Parathyroid adenoma (tissue), 2 donors: ENCODE measurements around the gene SAC3D1.

Source experiments
- H2AFZ ChIP-seq: fragments of 300-600 bp; sonication (generic); one replicate; pipeline ENCODE4 v1.7.0; 2017; ENCODE audit warnings: antibody characterized with exemption, mild to moderate bottlenecking
- H3K27ac ChIP-seq: fragments of 300-600 bp; sonication (generic); one replicate; pipeline ENCODE4 v1.7.0; 2017
- H3K27me3 ChIP-seq: fragments of 300-600 bp; sonication (generic); one replicate; pipeline ENCODE4 v1.7.0; 2017; ENCODE audit warnings: low read length; ENCODE audit not compliant: control insufficient read depth, insufficient read depth
- H3K36me3 ChIP-seq: fragments of 300-600 bp; sonication (generic); one replicate; pipeline ENCODE4 v1.7.0; 2017; ENCODE audit warnings: low read length; ENCODE audit not compliant: control insufficient read depth, insufficient read depth
- H3K4me1 ChIP-seq: fragments of 300-600 bp; sonication (generic); one replicate; pipeline ENCODE4 v1.7.0; 2017; ENCODE audit warnings: control low read depth
- H3K4me2 ChIP-seq: fragments of 300-600 bp; sonication (generic); one replicate; pipeline ENCODE4 v1.7.0; 2017; ENCODE audit warnings: low read length
- H3K4me3 ChIP-seq: fragments of 300-600 bp; sonication (generic); one replicate; pipeline ENCODE4 v1.7.0; 2017; ENCODE audit warnings: low read depth, low read length
- H3K79me2 ChIP-seq: fragments of 300-600 bp; sonication (generic); one replicate; pipeline ENCODE4 v1.7.0; 2017; ENCODE audit warnings: control low read depth
- H3K9ac ChIP-seq: fragments of 300-600 bp; sonication (generic); one replicate; pipeline ENCODE4 v1.7.0; 2017; ENCODE audit warnings: mild to moderate bottlenecking
- H3K9me3 ChIP-seq: fragments of 300-600 bp; sonication (generic); one replicate; pipeline ENCODE4 v1.7.0; 2017; ENCODE audit warnings: low read length; ENCODE audit not compliant: control insufficient read depth
- TF ChIP-seq, protein P1 (sequence below): fragments of 300-600 bp; sonication (generic); IDR thresholded peaks from one replicate; pipeline ENCODE4 v1.7.0; 2017; ENCODE audit warnings: antibody characterized with exemption, mild to moderate bottlenecking
- donor health status: primary hyperparathyroidism.

SAC3D1 gene

DNA sequence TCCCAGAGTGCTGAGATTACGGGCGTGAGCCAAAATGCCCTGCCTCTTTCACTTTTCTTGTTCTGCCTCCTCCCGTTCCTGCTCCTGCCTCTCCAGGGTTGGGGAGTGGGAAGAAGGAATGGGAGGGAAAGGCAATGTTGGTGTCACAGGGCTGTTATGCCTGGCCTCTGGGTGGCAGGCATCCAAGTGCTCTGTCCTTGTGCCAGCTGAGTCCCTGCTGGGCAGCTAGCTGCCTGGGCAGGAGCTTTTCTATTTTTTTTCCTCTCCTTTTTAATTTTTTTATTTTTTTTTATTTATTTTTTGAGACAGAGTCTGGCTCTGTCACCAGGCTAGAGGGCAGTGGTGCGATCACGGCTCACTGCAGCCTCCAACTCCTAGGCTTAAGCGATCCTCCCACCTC, 4.1 kb upstream of the SAC3D1 start:
- H3K9me3 ChIP-seq = no peaks in the 10 kb centered on the region
- H3K4me3 ChIP-seq = no peak overlapping the region
- H3K9ac ChIP-seq = no peak overlapping the region
- no peak overlapping the region for H2AFZ ChIP-seq
- H3K4me2 ChIP-seq = no peak overlapping the region
- no peaks in the 10 kb centered on the region for H3K36me3 ChIP-seq
- H3K27me3 ChIP-seq = no peaks in the 10 kb centered on the region
- TF ChIP-seq, protein P1, sequence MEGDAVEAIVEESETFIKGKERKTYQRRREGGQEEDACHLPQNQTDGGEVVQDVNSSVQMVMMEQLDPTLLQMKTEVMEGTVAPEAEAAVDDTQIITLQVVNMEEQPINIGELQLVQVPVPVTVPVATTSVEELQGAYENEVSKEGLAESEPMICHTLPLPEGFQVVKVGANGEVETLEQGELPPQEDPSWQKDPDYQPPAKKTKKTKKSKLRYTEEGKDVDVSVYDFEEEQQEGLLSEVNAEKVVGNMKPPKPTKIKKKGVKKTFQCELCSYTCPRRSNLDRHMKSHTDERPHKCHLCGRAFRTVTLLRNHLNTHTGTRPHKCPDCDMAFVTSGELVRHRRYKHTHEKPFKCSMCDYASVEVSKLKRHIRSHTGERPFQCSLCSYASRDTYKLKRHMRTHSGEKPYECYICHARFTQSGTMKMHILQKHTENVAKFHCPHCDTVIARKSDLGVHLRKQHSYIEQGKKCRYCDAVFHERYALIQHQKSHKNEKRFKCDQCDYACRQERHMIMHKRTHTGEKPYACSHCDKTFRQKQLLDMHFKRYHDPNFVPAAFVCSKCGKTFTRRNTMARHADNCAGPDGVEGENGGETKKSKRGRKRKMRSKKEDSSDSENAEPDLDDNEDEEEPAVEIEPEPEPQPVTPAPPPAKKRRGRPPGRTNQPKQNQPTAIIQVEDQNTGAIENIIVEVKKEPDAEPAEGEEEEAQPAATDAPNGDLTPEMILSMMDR = no peak
- H3K27ac ChIP-seq = no peak overlapping the region
- H3K4me1 ChIP-seq = no peaks in the 10 kb centered on the region
- H3K79me2 ChIP-seq = no peaks in the 10 kb centered on the region

DNA sequence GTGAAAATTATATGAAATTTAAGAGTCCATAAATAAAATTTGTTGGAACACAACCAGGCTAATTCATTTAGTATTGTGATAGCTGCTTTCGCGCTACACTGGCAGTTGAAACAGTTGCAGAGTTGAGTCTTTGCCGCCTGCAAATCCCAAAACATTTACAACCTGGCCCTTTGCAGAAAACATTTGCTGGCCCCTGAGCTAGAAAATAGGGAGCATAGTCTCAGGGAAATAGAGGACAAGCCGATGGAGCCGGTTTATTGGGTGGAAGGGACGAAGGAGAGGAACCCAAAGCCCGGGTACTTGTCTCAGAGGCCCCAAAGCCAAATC, 527 bp upstream of the SAC3D1 start:
- Histone ChIP-seq H3K79me2 (no peaks in the 10 kb centered on the region), H2AFZ (peak overlapping the region; percentile 91), H3K4me1 (no peaks in the 10 kb centered on the region), H3K4me3 (peak overlapping the region; percentile 63), H3K9me3 (no peaks in the 10 kb centered on the region), H3K36me3 (no peaks in the 10 kb centered on the region), H3K27ac (peak overlapping the region; percentile 81), H3K9ac (no peak overlapping the region), H3K4me2 (peak overlapping the region; percentile 72), H3K27me3 (no peaks in the 10 kb centered on the region)
- TF ChIP-seq, protein P1 = no peak

DNA sequence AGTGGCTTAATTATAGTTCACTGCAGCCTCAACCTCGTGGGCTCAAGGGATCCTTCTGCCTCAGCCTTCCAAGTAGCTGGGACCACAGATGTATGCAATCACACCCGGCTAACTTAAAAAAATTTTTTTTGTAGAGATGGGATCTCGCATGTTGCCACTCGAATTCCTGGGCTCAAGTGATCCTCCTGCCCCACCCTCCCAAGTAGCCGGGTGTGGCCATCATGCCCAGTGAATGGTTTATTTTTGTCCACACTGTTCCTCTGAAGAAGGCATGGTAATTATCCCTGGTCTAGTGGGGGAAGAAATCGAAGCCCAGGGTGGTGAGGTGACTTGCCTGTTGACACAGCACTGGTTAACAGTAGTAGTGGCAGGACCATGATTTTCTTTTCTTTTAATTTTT, 1.9 kb downstream of the SAC3D1 start:
- Histone ChIP-seq H3K9ac (no peak overlapping the region), H3K27me3 (no peaks in the 10 kb centered on the region), H3K9me3 (no peaks in the 10 kb centered on the region), H3K4me3 (no peak overlapping the region), H3K4me1 (no peaks in the 10 kb centered on the region), H2AFZ (no peak overlapping the region), H3K27ac (no peak overlapping the region), H3K79me2 (no peaks in the 10 kb centered on the region), H3K36me3 (no peaks in the 10 kb centered on the region), H3K4me2 (no peak overlapping the region)
- TF ChIP-seq, protein P1 = no peak

DNA sequence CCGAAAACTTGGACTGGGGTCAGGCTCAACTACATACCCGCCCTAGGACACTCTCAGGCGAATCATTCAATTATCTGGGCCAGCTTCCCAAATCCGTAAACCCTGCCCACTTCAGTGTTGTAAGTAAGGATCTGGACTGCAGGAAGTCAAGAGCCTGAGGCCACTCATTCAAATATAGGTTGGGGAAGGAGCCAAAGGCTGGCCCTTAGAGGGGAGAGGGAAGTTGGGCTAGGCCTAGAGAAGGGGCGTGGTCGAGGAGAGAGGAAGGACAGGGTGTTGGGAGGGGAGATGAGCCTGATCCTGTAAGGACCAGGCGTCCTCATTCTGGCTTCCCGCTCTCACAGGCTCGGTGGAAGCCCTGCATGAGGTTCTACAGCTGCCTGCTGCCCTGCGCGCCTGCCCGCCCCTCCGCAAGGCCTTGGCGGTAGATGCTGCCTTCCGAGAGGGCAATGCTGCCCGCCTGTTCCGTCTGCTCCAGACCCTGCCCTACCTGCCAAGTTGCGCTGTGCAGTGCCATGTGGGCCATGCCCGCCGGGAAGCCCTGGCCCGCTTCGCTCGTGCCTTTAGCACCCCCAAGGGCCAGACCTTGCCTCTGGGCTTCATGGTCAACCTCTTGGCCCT, 3.0 kb downstream of the SAC3D1 start:
- no peak overlapping the region for H2AFZ ChIP-seq
- no peaks in the 10 kb centered on the region for H3K9me3 ChIP-seq
- no peaks in the 10 kb centered on the region for H3K27me3 ChIP-seq
- no peak overlapping the region for H3K4me3 ChIP-seq
- no peak overlapping the region for H3K9ac ChIP-seq
- H3K4me1 ChIP-seq = no peaks in the 10 kb centered on the region
- H3K36me3 ChIP-seq = no peaks in the 10 kb centered on the region
- H3K79me2 ChIP-seq = no peaks in the 10 kb centered on the region
- TF ChIP-seq, protein P1 = no peak
- H3K4me2 ChIP-seq = no peak overlapping the region
- no peak overlapping the region for H3K27ac ChIP-seq

DNA sequence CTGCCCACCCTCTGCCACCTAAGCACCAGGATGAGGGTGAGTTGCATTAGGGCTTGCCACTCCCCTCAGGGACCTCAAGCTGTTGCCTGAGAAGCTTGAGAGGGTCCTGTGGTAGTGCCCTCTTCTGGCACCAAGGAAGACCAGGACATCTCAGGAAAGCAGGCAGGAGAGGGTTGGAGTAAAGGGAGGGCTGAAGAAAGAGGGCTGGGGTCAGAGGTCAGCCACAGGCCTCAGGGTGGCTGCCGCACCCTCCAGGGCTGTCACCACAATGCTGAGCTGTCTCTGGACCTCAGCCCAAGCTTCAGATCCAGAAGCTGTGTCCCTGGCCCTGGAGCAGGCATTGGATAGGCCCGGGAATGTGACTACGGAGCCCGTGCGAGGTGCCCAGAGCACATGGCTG, 4.1 kb downstream of the SAC3D1 start:
- H3K9ac ChIP-seq = no peak overlapping the region
- H3K36me3 ChIP-seq = no peaks in the 10 kb centered on the region
- no peaks in the 10 kb centered on the region for H3K9me3 ChIP-seq
- no peaks in the 10 kb centered on the region for H3K4me1 ChIP-seq
- no peak overlapping the region for H3K4me2 ChIP-seq
- TF ChIP-seq, protein P1 = no peak
- H2AFZ ChIP-seq = no peak overlapping the region
- no peaks in the 10 kb centered on the region for H3K79me2 ChIP-seq
- no peak overlapping the region for H3K27ac ChIP-seq
- no peak overlapping the region for H3K4me3 ChIP-seq
- no peaks in the 10 kb centered on the region for H3K27me3 ChIP-seq
